ENCODE data around the gene NFASC.

The NFASC gene

GRCh38 chr1:205012391-205013140, 141.9 kb downstream of the NFASC start:
- no peak for DNase-seq

DNA sequence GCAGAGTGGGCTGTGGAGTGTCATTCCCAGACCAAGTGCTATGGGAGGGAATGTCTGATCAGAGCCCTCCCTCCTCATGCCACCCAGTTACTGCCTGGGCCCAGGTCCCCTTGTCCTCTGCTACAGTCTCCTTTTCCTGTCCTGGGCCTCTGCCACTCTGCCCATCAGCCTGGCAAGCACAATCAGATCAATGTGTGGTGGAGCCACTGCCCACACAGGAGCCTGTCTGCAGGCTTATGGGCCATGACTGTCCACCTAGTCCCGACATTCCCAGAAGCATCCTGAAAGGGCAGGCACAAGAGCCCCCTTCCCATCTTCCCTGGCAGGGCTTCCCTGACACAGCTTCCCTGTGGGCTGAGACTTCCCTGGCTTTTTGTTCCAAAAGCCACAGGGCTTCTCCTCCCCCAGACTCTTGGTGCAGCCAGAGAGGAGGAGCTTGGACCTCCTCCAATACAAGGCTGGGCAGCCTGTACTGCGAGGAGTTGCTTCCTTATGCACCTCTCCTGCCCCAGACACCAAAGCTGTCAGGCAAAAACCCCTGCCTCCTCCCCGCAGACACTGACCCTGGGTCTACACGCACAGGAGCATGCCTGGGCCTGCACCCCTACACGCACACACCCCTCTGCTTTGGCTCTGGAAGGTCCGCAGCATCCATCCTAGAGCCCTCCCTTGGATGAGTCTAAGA, 143.2 kb downstream of the NFASC start:
- DNase-seq: peak; percentile 38

GRCh38 chr1:205014783-205015182, 144.1 kb downstream of the NFASC start:
- DNase-seq: no peak

- DNase-seq: no peak
Measured at GRCh38 chr1:205015241-205015640, 144.6 kb downstream of the NFASC start.

DNA sequence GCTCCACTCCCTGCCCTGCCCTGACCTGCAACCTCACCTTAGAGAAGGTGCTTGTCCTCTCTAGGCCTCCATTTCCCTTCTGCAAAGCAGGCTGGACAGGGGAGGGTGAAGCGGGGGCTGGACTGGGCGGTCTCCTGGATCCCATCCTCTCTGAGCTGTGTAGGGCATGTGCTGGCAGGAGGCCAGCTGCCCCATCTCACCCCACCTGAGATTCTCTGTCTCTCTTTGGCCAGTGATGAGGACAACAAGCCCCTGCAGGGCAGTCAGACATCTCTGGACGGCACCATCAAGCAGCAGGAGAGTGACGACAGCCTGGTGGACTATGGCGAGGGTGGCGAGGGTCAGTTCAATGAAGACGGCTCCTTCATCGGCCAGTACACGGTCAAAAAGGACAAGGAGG, 145.4 kb downstream of the NFASC start:
- DNase-seq: no peak

DNA sequence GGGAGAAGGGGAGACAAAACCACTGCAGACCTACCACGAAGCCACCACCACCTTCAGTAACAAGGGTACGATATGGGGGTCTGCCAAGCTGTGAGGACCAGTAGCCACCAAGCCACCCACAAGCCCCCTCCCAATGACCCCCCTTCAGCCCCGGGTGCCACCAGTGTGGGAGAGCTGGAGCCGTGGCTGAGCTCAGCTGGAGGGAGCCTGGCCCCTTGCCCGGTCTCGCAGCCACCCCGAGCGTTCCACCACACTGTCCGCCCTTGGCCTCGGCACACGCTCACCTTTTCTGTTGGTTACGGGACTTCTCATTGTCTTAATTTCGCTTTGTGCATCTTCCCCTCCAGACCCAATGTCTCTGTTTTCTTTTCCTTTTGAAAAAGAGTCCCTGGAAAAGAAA, 145.9 kb downstream of the NFASC start:
- DNase-seq: no peak

DNA sequence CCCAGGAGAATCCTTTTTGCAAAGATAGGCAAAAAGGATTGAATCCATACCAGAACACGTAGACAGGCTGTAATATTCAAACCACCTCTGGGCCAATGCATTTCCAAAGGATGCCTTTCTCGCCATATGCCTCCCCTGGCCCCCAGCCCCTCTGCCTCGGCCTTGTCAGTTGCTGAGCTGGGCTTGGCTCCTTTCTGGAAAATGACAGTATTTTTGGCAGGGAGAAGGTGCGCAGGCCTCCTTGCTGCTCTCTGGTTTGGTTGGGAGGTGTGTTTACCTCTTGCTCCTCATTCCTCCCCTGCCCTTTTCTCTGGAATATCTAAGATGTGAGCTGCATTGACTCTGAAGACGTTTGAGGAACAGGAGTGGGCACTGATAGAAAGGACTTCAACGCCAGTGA, 146.3 kb downstream of the NFASC start:
- no peak for DNase-seq

DNA sequence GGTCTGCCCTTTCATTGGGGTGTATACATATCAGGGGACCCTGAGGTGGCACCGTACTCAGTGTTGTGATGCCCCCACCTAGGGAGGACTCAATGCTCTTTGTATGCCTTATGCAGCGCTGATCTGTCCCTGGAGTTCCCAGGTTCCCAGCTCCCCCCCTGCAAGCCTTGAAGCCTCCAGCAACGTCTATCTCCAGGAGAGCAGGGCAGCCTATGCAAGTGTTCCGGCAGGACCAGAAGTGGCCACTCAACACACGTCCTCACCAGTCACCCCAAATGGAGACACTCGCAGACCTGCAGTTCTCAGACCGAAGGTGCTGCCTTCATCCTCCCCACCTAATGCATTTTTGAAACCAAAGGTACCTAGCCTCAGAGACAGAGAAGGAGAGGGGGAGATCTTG, 147.1 kb downstream of the NFASC start:
- DNase-seq: no peak

- no peak for DNase-seq
Measured at GRCh38 chr1:205018381-205018780, 147.7 kb downstream of the NFASC start.

DNA sequence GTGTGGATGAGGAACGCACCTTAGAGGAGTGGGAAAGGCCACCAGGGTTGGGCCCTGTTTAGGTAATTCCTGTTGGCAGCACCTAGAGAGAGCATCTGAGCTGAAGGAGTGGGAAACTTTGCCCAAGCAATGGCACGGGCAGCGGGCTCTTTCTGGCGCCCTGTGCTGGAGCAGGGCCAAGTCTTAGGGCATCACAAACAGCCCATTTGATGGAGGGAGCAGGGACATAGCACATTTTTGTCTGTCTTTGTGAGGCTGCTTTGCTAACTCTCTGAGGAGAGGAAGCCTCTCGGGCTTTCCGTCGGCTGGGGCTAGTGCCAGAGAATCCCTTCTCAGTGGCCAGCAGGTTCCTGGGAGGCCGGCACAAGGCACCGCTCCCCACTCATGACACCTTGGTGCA, 149.8 kb downstream of the NFASC start:
- DNase-seq: no peak

DNA sequence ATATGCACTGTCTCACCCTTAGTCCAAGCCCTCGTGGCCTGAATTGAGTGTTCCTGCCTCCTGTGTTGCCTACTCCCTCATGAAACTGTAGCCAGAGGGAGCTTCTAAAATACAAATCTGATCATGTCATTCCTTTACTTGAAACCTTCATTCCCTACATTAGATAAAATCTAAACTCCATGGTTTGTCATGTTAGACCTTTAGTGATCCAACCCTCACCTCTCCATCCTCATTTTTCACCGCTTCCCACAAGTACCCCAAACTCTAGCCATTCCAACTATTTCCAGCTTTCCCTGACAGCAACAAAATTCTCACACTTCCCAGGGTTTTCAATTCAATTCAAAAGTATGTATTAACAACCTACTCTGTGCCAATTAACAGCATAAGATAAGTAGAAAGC, 154.0 kb downstream of the NFASC start:
- DNase-seq: no peak

GRCh38 chr1:205025239-205025638, 154.6 kb downstream of the NFASC start:
- no peak for DNase-seq

DNA sequence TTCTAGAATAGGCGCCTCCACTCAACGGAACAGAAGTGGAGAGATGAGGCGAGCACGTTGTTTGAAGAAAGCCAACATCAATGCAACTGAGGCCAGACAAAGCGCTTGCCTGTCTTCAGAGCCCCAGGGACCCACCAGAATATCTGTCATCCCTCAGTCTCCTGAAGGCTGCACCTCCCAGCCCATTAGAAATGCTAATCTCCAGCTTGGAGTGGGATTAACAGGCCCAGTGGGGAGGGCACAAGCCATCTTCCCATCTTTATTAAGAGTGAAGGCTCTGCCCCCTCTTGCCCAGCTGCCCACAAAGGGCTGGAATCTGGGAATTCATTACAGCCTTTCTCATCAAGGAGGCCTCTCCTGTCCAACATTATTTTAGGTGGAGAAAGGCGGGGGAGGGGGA, 155.5 kb downstream of the NFASC start:
- DNase-seq: no peak

GRCh38 chr1:205028390-205028789, 157.7 kb downstream of the NFASC start:
- no peak for DNase-seq

- DNase-seq: no peak
Measured at GRCh38 chr1:205028924-205029323, 158.3 kb downstream of the NFASC start.

DNA sequence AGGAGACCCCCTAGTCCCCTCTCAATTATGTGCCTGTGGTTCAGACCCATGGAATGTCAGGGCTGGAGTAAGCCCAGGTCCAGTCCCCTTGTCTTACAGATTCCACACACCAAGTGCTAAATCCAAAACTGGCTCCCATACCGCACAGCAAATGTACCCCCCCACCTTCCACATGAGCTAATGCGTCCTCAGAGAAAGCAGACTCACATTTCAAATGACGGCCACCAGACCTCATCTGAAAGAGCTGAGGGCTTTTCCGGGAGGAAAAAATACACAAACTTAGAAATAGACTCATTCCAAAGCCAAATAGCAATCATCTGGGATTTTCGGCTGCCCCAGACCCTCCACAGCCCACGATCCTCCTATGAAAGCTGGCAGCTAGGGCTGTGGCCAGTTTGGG, 159.6 kb downstream of the NFASC start:
- no peak for DNase-seq

DNA sequence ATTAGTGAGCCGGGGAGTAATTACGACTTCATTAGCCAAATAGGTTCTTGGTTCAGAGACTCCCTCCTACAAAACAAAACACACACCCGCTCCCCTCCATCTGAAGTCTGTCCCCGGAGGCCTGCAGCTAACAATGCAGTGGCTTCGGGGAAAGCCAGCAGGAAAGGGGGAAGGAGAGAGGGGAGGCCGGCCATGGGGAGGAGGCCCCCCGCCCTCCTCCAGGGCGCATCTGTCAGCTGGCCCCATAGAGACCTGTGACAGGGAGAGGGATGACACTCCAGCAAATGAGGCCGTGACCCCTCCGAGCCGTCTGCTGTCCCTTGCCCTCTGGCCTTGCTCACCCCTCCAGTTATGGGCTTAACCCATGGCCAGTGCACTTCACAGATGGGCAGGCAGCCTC, 160.2 kb downstream of the NFASC start:
- DNase-seq: no peak

- DNase-seq: no peak
Measured at GRCh38 chr1:205032508-205032907, 161.8 kb downstream of the NFASC start.

GRCh38 chr1:205037539-205037938, 166.9 kb downstream of the NFASC start:
- DNase-seq: no peak

DNA sequence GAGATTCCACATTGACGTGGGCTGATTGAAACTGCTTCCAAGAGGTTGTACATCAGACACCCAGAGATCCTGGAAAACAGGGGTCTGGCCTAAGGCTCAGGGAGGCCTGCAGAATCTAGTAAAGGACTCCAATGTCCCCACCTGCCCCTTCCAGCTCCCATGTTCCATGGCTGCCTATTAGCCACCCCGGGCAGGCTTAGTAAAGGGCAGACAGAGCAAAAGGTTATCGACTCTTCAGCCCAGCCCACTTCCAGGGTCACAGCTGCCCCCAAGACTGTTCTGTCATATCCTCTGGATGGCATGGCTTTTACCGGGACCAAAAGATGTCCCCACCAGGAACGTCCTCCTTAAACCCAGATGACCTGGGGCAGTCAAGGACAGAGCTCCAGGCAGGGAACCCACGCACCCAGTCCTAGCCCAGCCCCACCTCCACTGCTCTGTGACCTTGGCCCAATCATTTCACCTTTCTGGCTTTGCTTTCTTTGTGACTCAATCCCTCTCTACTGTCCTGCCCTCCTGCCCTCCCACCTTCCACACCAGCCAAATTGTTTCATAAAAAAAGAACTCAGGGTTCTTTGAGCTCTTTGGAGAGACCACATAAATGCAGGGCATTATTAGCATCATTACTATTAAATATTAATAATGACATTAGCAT, 167.6 kb downstream of the NFASC start:
- no peak for DNase-seq

DNA sequence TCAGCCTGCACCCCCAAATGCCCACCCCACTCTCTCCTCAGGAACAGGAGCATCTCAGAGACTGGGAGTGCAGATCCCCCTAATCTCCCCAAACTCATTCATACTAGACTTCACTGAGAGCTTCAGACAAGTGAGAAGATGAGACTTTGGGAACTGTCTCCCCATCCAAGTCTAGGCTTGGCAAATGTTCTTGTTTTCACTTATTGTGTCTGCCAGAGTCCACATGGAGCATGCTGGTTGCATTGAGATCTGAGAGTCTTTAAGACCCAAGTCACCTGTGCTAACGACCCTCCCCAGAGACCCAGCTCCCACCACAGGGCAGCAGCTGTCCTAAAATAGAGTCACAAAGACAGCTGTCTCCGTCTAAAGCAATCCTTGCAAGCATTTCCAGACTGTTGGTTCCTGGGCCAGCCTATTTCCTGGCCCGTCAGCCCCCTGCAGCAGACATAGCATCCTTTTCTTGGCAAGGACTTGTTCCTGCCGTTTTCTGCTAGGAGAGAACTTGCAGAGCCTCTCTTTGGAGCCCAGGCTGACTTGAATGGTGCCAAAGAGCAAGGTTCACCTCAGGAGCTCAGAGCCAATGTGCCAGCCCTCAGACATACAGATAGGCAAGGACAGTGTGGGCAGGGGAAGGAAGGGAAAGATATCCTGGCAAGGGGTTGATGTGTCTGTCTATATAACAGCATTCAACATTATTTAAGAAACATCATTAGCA, 170.5 kb downstream of the NFASC start:
- no peak for DNase-seq

GRCh38 chr1:205041998-205042910, 171.6 kb downstream of the NFASC start:
- no peak for DNase-seq

Measured in fibroblast of skin of abdomen (primary cell).